GM23338 (cell line): Measurements from ENCODE around the gene MATN1. TPM values are rescaled to one million over a fixed set of nuclear protein-coding genes. Genes with fewer than 3 reads are reported as not detected.

Experiments
- ATAC-seq: fragments of 200-7000 bp; cut with Tn5 transposase; 3 replicates; pipeline ENCODE4 v1.9.1; 2020
- DNase-seq: peaks from one replicate; pipeline ENCODE4 v3.0.0-alpha.2; 2015; ENCODE audit warnings: low spot score
- H2AFZ ChIP-seq: fragments of 200-600 bp; sonication (generic); 2 replicates; pipeline ENCODE4 v1.8.0; 2016; ENCODE audit warnings: antibody characterized with exemption, mild to moderate bottlenecking, moderate library complexity
- H3F3A ChIP-seq: fragments of 200-600 bp; sonication (generic); replicated peaks from 2 replicates; pipeline ENCODE4 v1.8.0; 2017; ENCODE audit warnings: antibody characterized with exemption, mixed run types, low read depth
- H3K27ac ChIP-seq: fragments of 200-600 bp; sonication (generic); 2 replicates; pipeline ENCODE4 v1.6.1; 2016; ENCODE audit warnings: low read depth
- H3K27me3 ChIP-seq: fragments of 200-600 bp; sonication (generic); 2 replicates; pipeline ENCODE4 v1.8.0; 2016; ENCODE audit warnings: mild to moderate bottlenecking, mixed run types, moderate library complexity; ENCODE audit not compliant: insufficient read depth
- H3K36me3 ChIP-seq: fragments of 200-600 bp; sonication (generic); 2 replicates; pipeline ENCODE4 v1.8.0; 2016; ENCODE audit warnings: mild to moderate bottlenecking; ENCODE audit not compliant: insufficient read depth
- H3K4me1 ChIP-seq: fragments of 200-600 bp; sonication (generic); 2 replicates; pipeline ENCODE4 v1.8.0; 2016; ENCODE audit warnings: mild to moderate bottlenecking, moderate library complexity; ENCODE audit not compliant: insufficient read depth
- H3K4me2 ChIP-seq: fragments of 200-600 bp; sonication (generic); 2 replicates; pipeline ENCODE4 v1.7.1; 2017; ENCODE audit warnings: mixed run types
- H3K4me3 ChIP-seq: fragments of 200-600 bp; sonication (generic); 2 replicates; pipeline ENCODE4 v1.6.1; 2016; ENCODE audit warnings: mixed run types
- H3K79me2 ChIP-seq: fragments of 200-600 bp; sonication (generic); replicated peaks from 2 replicates; pipeline ENCODE4 v1.8.0; 2017; ENCODE audit warnings: mild to moderate bottlenecking; ENCODE audit not compliant: insufficient read depth
- H3K9me2 ChIP-seq: fragments of 200-600 bp; sonication (generic); 2 replicates; pipeline ENCODE4 v1.8.0; 2017; ENCODE audit not compliant: insufficient read depth
- H4K20me1 ChIP-seq: fragments of 200-600 bp; sonication (generic); replicated peaks from 2 replicates; pipeline ENCODE4 v1.8.0; 2017; ENCODE audit warnings: mild to moderate bottlenecking; ENCODE audit not compliant: insufficient read depth
- H3K27ac Mint-ChIP-seq: 2 replicates; pipeline ENCODE4 v1.8.0; 2020; ENCODE audit warnings: inconsistent platforms, mild to moderate bottlenecking, moderate library complexity, mixed read lengths
- H3K27me3 Mint-ChIP-seq: 3 replicates; pipeline ENCODE4 v1.8.0; 2022; ENCODE audit warnings: low read depth, mild to moderate bottlenecking, moderate library complexity, mixed read lengths, inconsistent platforms; ENCODE audit not compliant: insufficient read depth, poor library complexity
- H3K36me3 Mint-ChIP-seq: 3 replicates; pipeline ENCODE4 v1.8.0; 2021; ENCODE audit warnings: low read depth, mild to moderate bottlenecking, inconsistent platforms, moderate library complexity, mixed read lengths
- H3K4me1 Mint-ChIP-seq: 3 replicates; pipeline ENCODE4 v1.8.0; 2020; ENCODE audit warnings: mild to moderate bottlenecking, inconsistent platforms, mixed read lengths
- H3K4me3 Mint-ChIP-seq: 3 replicates; pipeline ENCODE4 v1.8.0; 2021; ENCODE audit warnings: moderate library complexity, mild to moderate bottlenecking, inconsistent platforms, mixed read lengths
- H3K9me3 Mint-ChIP-seq: 3 replicates; pipeline ENCODE4 v1.8.0; 2020; ENCODE audit warnings: moderate library complexity, mild to moderate bottlenecking, inconsistent platforms, mixed read lengths
- CREB1 ChIP-seq: fragments of 250-450 bp; sonication (Bioruptor Pico); IDR thresholded peaks from 2 replicates; pipeline ENCODE4 v1.5.0; 2020; ENCODE audit warnings: low read depth, mild to moderate bottlenecking, moderate library complexity
- ETS1 ChIP-seq: IDR thresholded peaks from 2 replicates; pipeline ENCODE4 v1.6.1; 2016; ENCODE audit warnings: antibody characterized with exemption
- EZH2 ChIP-seq: fragments of 200-600 bp; sonication (generic); IDR thresholded peaks from one replicate; pipeline ENCODE4 v1.8.0; 2017; ENCODE audit warnings: antibody characterized with exemption, mild to moderate bottlenecking, low read depth; ENCODE audit not compliant: unreplicated experiment
- EZH2phosphoT487 ChIP-seq: fragments of 200-600 bp; sonication (generic); IDR thresholded peaks from one replicate; pipeline ENCODE4 v1.8.1; 2018; ENCODE audit warnings: antibody characterized with exemption; ENCODE audit not compliant: unreplicated experiment
- JUNB ChIP-seq: IDR thresholded peaks from one replicate; pipeline ENCODE4 v1.6.1; 2016; ENCODE audit warnings: antibody characterized with exemption; ENCODE audit not compliant: unreplicated experiment
- NANOG ChIP-seq: IDR thresholded peaks from 2 replicates; pipeline ENCODE4 v1.6.1; 2016; ENCODE audit warnings: antibody characterized with exemption, borderline replicate concordance
- POLR2AphosphoS5 ChIP-seq: IDR thresholded peaks from 2 replicates; pipeline ENCODE4 v1.6.1; 2016; ENCODE audit warnings: antibody characterized with exemption, low read depth
- REST ChIP-seq: IDR thresholded peaks from one replicate; pipeline ENCODE4 v1.6.1; 2018; ENCODE audit warnings: antibody characterized with exemption; ENCODE audit not compliant: unreplicated experiment
- STAT1 ChIP-seq: IDR thresholded peaks from one replicate; pipeline ENCODE4 v1.6.1; 2016; ENCODE audit warnings: antibody characterized with exemption; ENCODE audit not compliant: unreplicated experiment
- ZNF114 ChIP-seq: fragments of 250-450 bp; sonication (Bioruptor Pico); IDR thresholded peaks from 2 replicates; pipeline ENCODE4 v1.5.0; 2020; ENCODE audit warnings: mild to moderate bottlenecking, moderate library complexity
- ZNF331 ChIP-seq: fragments of 250-450 bp; sonication (Bioruptor Pico); IDR thresholded peaks from 2 replicates; pipeline ENCODE4 v1.5.0; 2020; ENCODE audit warnings: low read depth, mild to moderate bottlenecking, moderate library complexity
- polyA plus RNA-seq: library from polyadenylated mRNA; unstranded; fragments of >200 nt; fragmentation: Nextera tagmentation; extraction: Ambion mirVana; gene quantifications from 2 replicates; pipeline ENCODE4 v1.2.1, GENCODE V29; 2016
- total RNA-seq: library from RNA; depleted of rRNA; stranded (reverse); fragments of >200 nt; shearing (Covaris generic); gene quantifications from 2 replicates; pipeline ENCODE4 v1.2.3, GENCODE V29; 2014
- TF ChIP-seq, protein P1 (sequence below): fragments of 250-450 bp; sonication (Bioruptor Pico); IDR thresholded peaks from 2 replicates; pipeline ENCODE4 v1.5.0; 2020; ENCODE audit warnings: mild to moderate bottlenecking, moderate library complexity
- TF ChIP-seq, protein P2 (sequence below), 2 experiments: fragments of 200-600 bp in 1 of 2; sonication (generic) in 1 of 2; conservative IDR thresholded peaks; 2 replicates each; pipeline versions ENCODE4 v1.5.1 to v1.6.1; 2016 to 2017; ENCODE audit warnings: antibody characterized with exemption in 2 of 2, low read depth in 2 of 2, mild to moderate bottlenecking in 2 of 2, moderate library complexity in 1 of 2

Gene MATN1
- total and polyA plus RNA-seq, 2 experiments from 2014 or later = 0.08 to 0.31 TPM

DNA sequence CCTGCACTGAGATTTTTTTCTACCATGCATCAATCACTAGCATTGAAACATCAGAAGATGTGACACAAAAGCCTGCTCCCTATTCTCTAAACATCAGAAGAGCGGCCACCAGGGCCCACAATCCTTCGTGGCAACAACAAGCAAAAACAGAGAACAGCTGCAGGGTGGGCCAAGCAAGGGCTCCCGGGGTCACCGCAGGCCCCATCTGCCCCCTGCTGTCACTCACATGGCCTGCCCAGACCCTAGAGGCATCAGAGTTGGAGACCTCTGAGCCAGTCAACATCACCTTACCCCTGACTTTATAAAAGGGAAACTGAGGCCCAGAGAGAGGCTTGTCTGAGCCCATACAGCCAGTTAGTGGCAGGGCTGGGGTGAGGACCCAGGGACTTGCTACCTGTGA lies 32.4 kb upstream of the MATN1 start:
- TF ChIP-seq, protein P1, sequence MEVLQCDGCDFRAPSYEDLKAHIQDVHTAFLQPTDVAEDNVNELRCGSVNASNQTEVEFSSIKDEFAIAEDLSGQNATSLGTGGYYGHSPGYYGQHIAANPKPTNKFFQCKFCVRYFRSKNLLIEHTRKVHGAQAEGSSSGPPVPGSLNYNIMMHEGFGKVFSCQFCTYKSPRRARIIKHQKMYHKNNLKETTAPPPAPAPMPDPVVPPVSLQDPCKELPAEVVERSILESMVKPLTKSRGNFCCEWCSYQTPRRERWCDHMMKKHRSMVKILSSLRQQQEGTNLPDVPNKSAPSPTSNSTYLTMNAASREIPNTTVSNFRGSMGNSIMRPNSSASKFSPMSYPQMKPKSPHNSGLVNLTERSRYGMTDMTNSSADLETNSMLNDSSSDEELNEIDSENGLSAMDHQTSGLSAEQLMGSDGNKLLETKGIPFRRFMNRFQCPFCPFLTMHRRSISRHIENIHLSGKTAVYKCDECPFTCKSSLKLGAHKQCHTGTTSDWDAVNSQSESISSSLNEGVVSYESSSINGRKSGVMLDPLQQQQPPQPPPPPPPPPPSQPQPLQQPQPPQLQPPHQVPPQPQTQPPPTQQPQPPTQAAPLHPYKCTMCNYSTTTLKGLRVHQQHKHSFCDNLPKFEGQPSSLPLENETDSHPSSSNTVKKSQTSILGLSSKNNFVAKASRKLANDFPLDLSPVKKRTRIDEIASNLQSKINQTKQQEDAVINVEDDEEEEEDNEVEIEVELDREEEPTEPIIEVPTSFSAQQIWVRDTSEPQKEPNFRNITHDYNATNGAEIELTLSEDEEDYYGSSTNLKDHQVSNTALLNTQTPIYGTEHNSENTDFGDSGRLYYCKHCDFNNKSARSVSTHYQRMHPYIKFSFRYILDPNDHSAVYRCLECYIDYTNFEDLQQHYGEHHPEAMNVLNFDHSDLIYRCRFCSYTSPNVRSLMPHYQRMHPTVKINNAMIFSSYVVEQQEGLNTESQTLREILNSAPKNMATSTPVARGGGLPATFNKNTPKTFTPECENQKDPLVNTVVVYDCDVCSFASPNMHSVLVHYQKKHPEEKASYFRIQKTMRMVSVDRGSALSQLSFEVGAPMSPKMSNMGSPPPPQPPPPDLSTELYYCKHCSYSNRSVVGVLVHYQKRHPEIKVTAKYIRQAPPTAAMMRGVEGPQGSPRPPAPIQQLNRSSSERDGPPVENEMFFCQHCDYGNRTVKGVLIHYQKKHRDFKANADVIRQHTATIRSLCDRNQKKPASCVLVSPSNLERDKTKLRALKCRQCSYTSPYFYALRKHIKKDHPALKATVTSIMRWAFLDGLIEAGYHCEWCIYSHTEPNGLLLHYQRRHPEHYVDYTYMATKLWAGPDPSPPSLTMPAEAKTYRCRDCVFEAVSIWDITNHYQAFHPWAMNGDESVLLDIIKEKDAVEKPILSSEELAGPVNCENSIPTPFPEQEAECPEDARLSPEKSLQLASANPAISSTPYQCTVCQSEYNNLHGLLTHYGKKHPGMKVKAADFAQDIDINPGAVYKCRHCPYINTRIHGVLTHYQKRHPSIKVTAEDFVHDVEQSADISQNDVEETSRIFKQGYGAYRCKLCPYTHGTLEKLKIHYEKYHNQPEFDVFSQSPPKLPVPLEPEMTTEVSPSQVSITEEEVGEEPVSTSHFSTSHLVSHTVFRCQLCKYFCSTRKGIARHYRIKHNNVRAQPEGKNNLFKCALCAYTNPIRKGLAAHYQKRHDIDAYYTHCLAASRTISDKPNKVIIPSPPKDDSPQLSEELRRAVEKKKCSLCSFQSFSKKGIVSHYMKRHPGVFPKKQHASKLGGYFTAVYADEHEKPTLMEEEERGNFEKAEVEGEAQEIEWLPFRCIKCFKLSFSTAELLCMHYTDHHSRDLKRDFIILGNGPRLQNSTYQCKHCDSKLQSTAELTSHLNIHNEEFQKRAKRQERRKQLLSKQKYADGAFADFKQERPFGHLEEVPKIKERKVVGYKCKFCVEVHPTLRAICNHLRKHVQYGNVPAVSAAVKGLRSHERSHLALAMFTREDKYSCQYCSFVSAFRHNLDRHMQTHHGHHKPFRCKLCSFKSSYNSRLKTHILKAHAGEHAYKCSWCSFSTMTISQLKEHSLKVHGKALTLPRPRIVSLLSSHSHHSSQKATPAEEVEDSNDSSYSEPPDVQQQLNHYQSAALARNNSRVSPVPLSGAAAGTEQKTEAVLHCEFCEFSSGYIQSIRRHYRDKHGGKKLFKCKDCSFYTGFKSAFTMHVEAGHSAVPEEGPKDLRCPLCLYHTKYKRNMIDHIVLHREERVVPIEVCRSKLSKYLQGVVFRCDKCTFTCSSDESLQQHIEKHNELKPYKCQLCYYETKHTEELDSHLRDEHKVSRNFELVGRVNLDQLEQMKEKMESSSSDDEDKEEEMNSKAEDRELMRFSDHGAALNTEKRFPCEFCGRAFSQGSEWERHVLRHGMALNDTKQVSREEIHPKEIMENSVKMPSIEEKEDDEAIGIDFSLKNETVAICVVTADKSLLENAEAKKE (CRISPR knock-in tag) = no peak
- TF ChIP-seq, protein P2, sequence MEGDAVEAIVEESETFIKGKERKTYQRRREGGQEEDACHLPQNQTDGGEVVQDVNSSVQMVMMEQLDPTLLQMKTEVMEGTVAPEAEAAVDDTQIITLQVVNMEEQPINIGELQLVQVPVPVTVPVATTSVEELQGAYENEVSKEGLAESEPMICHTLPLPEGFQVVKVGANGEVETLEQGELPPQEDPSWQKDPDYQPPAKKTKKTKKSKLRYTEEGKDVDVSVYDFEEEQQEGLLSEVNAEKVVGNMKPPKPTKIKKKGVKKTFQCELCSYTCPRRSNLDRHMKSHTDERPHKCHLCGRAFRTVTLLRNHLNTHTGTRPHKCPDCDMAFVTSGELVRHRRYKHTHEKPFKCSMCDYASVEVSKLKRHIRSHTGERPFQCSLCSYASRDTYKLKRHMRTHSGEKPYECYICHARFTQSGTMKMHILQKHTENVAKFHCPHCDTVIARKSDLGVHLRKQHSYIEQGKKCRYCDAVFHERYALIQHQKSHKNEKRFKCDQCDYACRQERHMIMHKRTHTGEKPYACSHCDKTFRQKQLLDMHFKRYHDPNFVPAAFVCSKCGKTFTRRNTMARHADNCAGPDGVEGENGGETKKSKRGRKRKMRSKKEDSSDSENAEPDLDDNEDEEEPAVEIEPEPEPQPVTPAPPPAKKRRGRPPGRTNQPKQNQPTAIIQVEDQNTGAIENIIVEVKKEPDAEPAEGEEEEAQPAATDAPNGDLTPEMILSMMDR (conservative IDR thresholded peaks at IDR 0.05; ENCODE audit: low read depth in 2 of 2) = no peak
- TF ChIP-seq ETS1 = no peak
- no peak for TF ChIP-seq NANOG
- no peak for TF ChIP-seq EZH2
- no peak for TF ChIP-seq POLR2AphosphoS5
- TF ChIP-seq ZNF114 (CRISPR knock-in tag) = no peak
- no peak for TF ChIP-seq ZNF331 (CRISPR knock-in tag)
- TF ChIP-seq REST = no peak
- no peak for TF ChIP-seq CREB1 (CRISPR knock-in tag)
- no peak for TF ChIP-seq JUNB
- no peak for TF ChIP-seq STAT1
- TF ChIP-seq EZH2phosphoT487 = no peak
- ATAC-seq = no peak

More for the DNA sequence above, 32.4 kb upstream of the MATN1 start:
- Mint-ChIP-seq H3K27me3 (peaks cover 12% of the 10 kb centered on the region), H3K4me3 (no peak overlapping the region), H3K27ac (no peak overlapping the region), H3K9me3 (no peaks in the 10 kb centered on the region), H3K36me3 (no peaks in the 10 kb centered on the region), H3K4me1 (peaks cover 12% of the 10 kb centered on the region)
- Histone ChIP-seq H3K4me1 (peaks cover 8% of the 10 kb centered on the region; the same call in 1 of the 2 replicates), H3K79me2 (no peaks in the 10 kb centered on the region), H3K4me3 (no peak overlapping the region), H4K20me1 (no peaks in the 10 kb centered on the region), H3K27me3 (no peaks in the 10 kb centered on the region), H3K4me2 (no peak overlapping the region), H3K36me3 (no peaks in the 10 kb centered on the region), H2AFZ (no peak overlapping the region), H3K27ac (no peak overlapping the region), H3K9me2 (no peaks in the 10 kb centered on the region), H3F3A (no peaks in the 10 kb centered on the region)
- no peak for DNase-seq
